GM10266 (cell line): ENCODE data around the gene LRBA.
"Not testable (repeated sequence)": the region's sequence is repeated elsewhere in the genome, so short reads cannot be mapped to it uniquely, and the experiment has no call there.

Source experiments
- DNase-seq: peaks from one replicate; pipeline ENCODE4 v3.0.0; 2012; ENCODE audit errors: extremely low spot score
- CTCF ChIP-seq: IDR thresholded peaks from 2 replicates; pipeline ENCODE4 v1.5.1; 2012; ENCODE audit warnings: mild to moderate bottlenecking, low read depth; ENCODE audit not compliant: control insufficient read depth, insufficient read depth; ENCODE audit errors: missing control alignments

The LRBA gene

GRCh38 chr4:150673793-150674192, 341.3 kb downstream of the LRBA start:
- DNase-seq: no peak
- no peak for TF ChIP-seq CTCF

- DNase-seq: no peak
- TF ChIP-seq CTCF: no peak
Observed at GRCh38 chr4:150668824-150669223, 346.3 kb downstream of the LRBA start.

- DNase-seq: no peak
- TF ChIP-seq CTCF: no peak
Observed at GRCh38 chr4:150664935-150665334, 350.1 kb downstream of the LRBA start.

- TF ChIP-seq CTCF: no peak
- no peak for DNase-seq
Observed at GRCh38 chr4:150662686-150663085, 352.4 kb downstream of the LRBA start.

GRCh38 chr4:150661551-150661950, 353.5 kb downstream of the LRBA start:
- not testable (repeated sequence) for DNase-seq

- not testable (repeated sequence) for DNase-seq
Observed at GRCh38 chr4:150658258-150658657, 356.8 kb downstream of the LRBA start.

GRCh38 chr4:150656891-150657290, 358.2 kb downstream of the LRBA start:
- TF ChIP-seq CTCF: no peak
- DNase-seq: no peak

- TF ChIP-seq CTCF: no peak
- no peak for DNase-seq
Observed at GRCh38 chr4:150650751-150651150, 364.3 kb downstream of the LRBA start.
